Heart left ventricle (tissue), 16 donors: ENCODE results near the gene EPHA5. TPM values are rescaled to one million over a fixed set of nuclear protein-coding genes. Genes with fewer than 3 reads are reported as not detected.

Source experiments
- ATAC-seq, 4 donors: fragments of 200-7000 bp; cut with Tn5 transposase; one replicate each; pipeline ENCODE4 v1.9.1; 2020 to 2022; ENCODE audit warnings: moderate library complexity in 4 of 4, mild to moderate bottlenecking in 3 of 4, moderate number of reproducible peaks in 1 of 4
- DNase-seq, 5 donors: peaks; one replicate each; pipeline ENCODE4 v3.0.0-alpha.2; 2020
- H3K27ac ChIP-seq, 12 donors: fragments of 200-600 bp; sonication (generic) in 4 of 12; one replicate each; pipeline versions ENCODE4 v1.5.0 to v1.8.0; 2016 to 2022; ENCODE audit warnings: mild to moderate bottlenecking in 2 of 12
- H3K27me3 ChIP-seq, 9 donors: fragments of 200-600 bp; sonication (generic) in 2 of 9; one replicate each; pipeline versions ENCODE4 v1.5.1 to v1.8.0; 2016 to 2022; ENCODE audit warnings: mild to moderate bottlenecking in 3 of 9
- H3K36me3 ChIP-seq, 9 donors: fragments of 200-600 bp; sonication (generic) in 2 of 9; one replicate each; pipeline versions ENCODE4 v1.5.0 to v1.8.0; 2018 to 2022; ENCODE audit warnings: mild to moderate bottlenecking in 2 of 9
- H3K4me1 ChIP-seq, 12 donors: fragments of 200-600 bp; sonication (generic) in 4 of 12; one replicate each; pipeline versions ENCODE4 v1.5.0 to v1.8.0; 2016 to 2022; ENCODE audit warnings: mild to moderate bottlenecking in 3 of 12
- H3K4me3 ChIP-seq, 12 donors: fragments of 200-600 bp; sonication (generic) in 4 of 12; one replicate each; pipeline versions ENCODE4 v1.5.0 to v1.8.0; 2017 to 2022; ENCODE audit warnings: mild to moderate bottlenecking in 9 of 12, moderate library complexity in 4 of 12
- H3K9me3 ChIP-seq, 12 donors: fragments of 200-600 bp; sonication (generic) in 4 of 12; one replicate each; pipeline versions ENCODE4 v1.5.0 to v1.8.0; 2016 to 2022; ENCODE audit warnings: mild to moderate bottlenecking in 1 of 12
- CTCF ChIP-seq, 12 donors: fragments of 200-600 bp; sonication (generic) in 4 of 12; IDR thresholded peaks; one replicate each; pipeline versions ENCODE4 v1.5.0 to v1.8.0; 2018 to 2022; ENCODE audit warnings: antibody characterized with exemption in 12 of 12, mild to moderate bottlenecking in 5 of 12
- POLR2A ChIP-seq, 2 donors: fragments of 450-650 bp; IDR thresholded peaks; one replicate each; pipeline ENCODE4 v1.6.1; 2017; ENCODE audit warnings: antibody characterized with exemption in 2 of 2, mild to moderate bottlenecking in 2 of 2, moderate library complexity in 2 of 2
- WGBS, 4 donors: extraction: QIAGEN DNeasy Blood & Tissue Kit in 2 of 4; methylation state at CpG; one replicate each; pipeline versions ENCODE4 v1.1.5 to v1.1.7; 2013 to 2018; 5-methylcytosine and 5-hydroxymethylcytosine counted together
- intact Hi-C, 10 donors: fragments of 100-400 bp; cut with DNase I; formaldehyde crosslinking; loops; one replicate each; pipeline versions ENCODE4 v1.11.1 to v1.14.2; 2022
- polyA plus RNA-seq, 2 donors: library from polyadenylated mRNA; stranded (reverse); fragments of 200-250 nt; gene quantifications; one replicate each; pipeline ENCODE4 v1.2.3, GENCODE V29; 2013
- total RNA-seq, 9 donors: library from RNA; depleted of rRNA in 2 of 9; stranded (reverse); fragments of >200 nt in 2 of 9; fragmentation: NEBNext Ultra II Directional in 3 of 9; extraction: Animal tissue kit (Norgen Biotek cat#: 25700) in 3 of 9; gene quantifications; one replicate each; pipeline versions ENCODE4 v1.1.0 to v1.2.4, GENCODE V29; 2016 to 2023
- donor health status: ischemic (EF 13 %, LVEDD 7.1; RV severe dilation, severe dysfunction).
- donor health status: healthy with polysubstance abuse.
- donor health status: DM: no; HTN: yes; CAD: no.
- donor health status: DM: no; HTN: no; CAD: no.
- donor health status: ischemic (EF 25% LVEDD 6.9; RV normal size, moderate dysfunction).
- donor health status: ischemic (EF 25% LVEDD 5.7; RV mildly dilated, moderate dysfunction).
- donor health status: healthy.
- donor health status: DM: yes; HTN: yes; CAD: no.
- donor health status: ischemic (EF 35%, LVEDD 5.7; RV mildly dilated, moderate dysfunction).
- donor health status: nonischemic (EF 11% LVEDD 7.7; RV severe dilation, severe dysfunction).
- donor health status: DM: yes; HTN: yes; CAD: no.
- donor health status: PGD.
- donor health status: ischemic (EF 29% LVEDD 5.4; RV normal size, mild dysfunction).
- donor health status: nonischemic (EF 23%, LVEDD 6.1; RV moderate dilation, normal function).

EPHA5 gene
- total and polyA plus RNA-seq, 11 donors = 0.01 to 0.56 (median 0.12) TPM; not detected in 2

GRCh38 chr4:65472531-65472930, 197.8 kb downstream of the EPHA5 start:
- Histone ChIP-seq H3K27ac (no peak overlapping the region), H3K4me3 (no peak overlapping the region), H3K27me3 (no peaks in the 10 kb centered on the region), H3K36me3 (no peaks in the 10 kb centered on the region), H3K4me1 (no peaks in the 10 kb centered on the region), H3K9me3 (no peaks in the 10 kb centered on the region)
- no peak for TF ChIP-seq POLR2A (IDR thresholded peaks at IDR 0.05)
- TF ChIP-seq CTCF (IDR thresholded peaks at IDR 0.05) = no peak
- ATAC-seq = no peak
- intact Hi-C loops = no loop called here
- no peak for DNase-seq
- 76 to 85% (median 81%) methylated on average over 5 of the region's 5 CpGs for WGBS, 4 donors

GRCh38 chr4:65467068-65467680, 203.1 kb downstream of the EPHA5 start:
- H3K27ac ChIP-seq = no peak overlapping the region
- H3K36me3 ChIP-seq = no peaks in the 10 kb centered on the region
- H3K27me3 ChIP-seq = no peaks in the 10 kb centered on the region
- DNase-seq (no peak), ATAC-seq (no peak)
- no peaks in the 10 kb centered on the region for H3K9me3 ChIP-seq
- H3K4me3 ChIP-seq = no peak overlapping the region
- WGBS, 4 donors = 20 to 63% (median 48%) methylated on average over 1 of the region's 1 CpG
- H3K4me1 ChIP-seq = no peaks in the 10 kb centered on the region
- TF ChIP-seq POLR2A (IDR thresholded peaks at IDR 0.05) = no peak
- no peak for TF ChIP-seq CTCF (IDR thresholded peaks at IDR 0.05)
- intact Hi-C loops = no loop called here

- no peak for ATAC-seq
- Histone ChIP-seq H3K36me3 (no peaks in the 10 kb centered on the region), H3K4me3 (no peak overlapping the region), H3K27me3 (no peaks in the 10 kb centered on the region), H3K9me3 (no peaks in the 10 kb centered on the region), H3K27ac (no peak overlapping the region), H3K4me1 (no peaks in the 10 kb centered on the region)
- no peak for DNase-seq
- TF ChIP-seq POLR2A (IDR thresholded peaks at IDR 0.05) = no peak
- no peak for TF ChIP-seq CTCF (IDR thresholded peaks at IDR 0.05)
- WGBS, 4 donors = 76 to 91% (median 81%) methylated on average over 4 of the region's 4 CpGs
- intact Hi-C loops = no loop called here
Measured at GRCh38 chr4:65461781-65462180, 208.5 kb downstream of the EPHA5 start.

GRCh38 chr4:65457011-65457410, 213.3 kb downstream of the EPHA5 start:
- intact Hi-C loops = no loop called here
- Histone ChIP-seq H3K4me1 (no peaks in the 10 kb centered on the region), H3K36me3 (no peaks in the 10 kb centered on the region), H3K27me3 (no peaks in the 10 kb centered on the region), H3K4me3 (no peak overlapping the region), H3K27ac (no peak overlapping the region), H3K9me3 (no peaks in the 10 kb centered on the region)
- WGBS, 4 donors = 66 to 79% (median 74%) methylated on average over 2 of the region's 2 CpGs
- ATAC-seq (no peak), DNase-seq (no peak)
- TF ChIP-seq CTCF (IDR thresholded peaks at IDR 0.05) (no peak), POLR2A (IDR thresholded peaks at IDR 0.05) (no peak)
